Glomerular visceral epithelial cell (primary cell): Measurements from ENCODE around the gene TMEM247.
"Not testable (repeated sequence)": the region's sequence is repeated elsewhere in the genome, so short reads cannot be mapped to it uniquely, and the experiment has no call there.

Source experiments
- DNase-seq: peaks from one replicate; pipeline ENCODE4 v3.0.0-alpha.2; 2016; ENCODE audit errors: extremely low spot score

TMEM247 gene

GRCh38 chr2:46512185-46512584, 32.8 kb downstream of the TMEM247 start:
- no peak for DNase-seq

- DNase-seq, result no peak
Observed at GRCh38 chr2:46514738-46515137, 35.4 kb downstream of the TMEM247 start.

- DNase-seq, result no peak
Observed at GRCh38 chr2:46517485-46517884, 38.1 kb downstream of the TMEM247 start.

- no peak for DNase-seq
Observed at GRCh38 chr2:46518861-46519260, 39.5 kb downstream of the TMEM247 start.

- DNase-seq, result no peak
Observed at GRCh38 chr2:46519265-46519664, 39.9 kb downstream of the TMEM247 start.

- DNase-seq, result no peak
Observed at GRCh38 chr2:46520130-46520711, 40.9 kb downstream of the TMEM247 start.

- no peak for DNase-seq
Observed at GRCh38 chr2:46521215-46521683, 41.9 kb downstream of the TMEM247 start.

GRCh38 chr2:46522385-46522784, 43.0 kb downstream of the TMEM247 start:
- DNase-seq, result not testable (repeated sequence)

- no peak for DNase-seq
Observed at GRCh38 chr2:46525522-46526155, 46.3 kb downstream of the TMEM247 start.

GRCh38 chr2:46528880-46529279, 49.5 kb downstream of the TMEM247 start:
- DNase-seq, result no peak

- DNase-seq, result no peak
Observed at GRCh38 chr2:46530639-46531038, 51.3 kb downstream of the TMEM247 start.

GRCh38 chr2:46531863-46532262, 52.5 kb downstream of the TMEM247 start:
- no peak for DNase-seq
